Endothelial cell of umbilical vein (primary cell): ENCODE data around the gene ENHO. TPM values are rescaled to one million over a fixed set of nuclear protein-coding genes. Genes with fewer than 3 reads are reported as not detected.

ENCODE experiments used
- BruUV-seq: library from RNA; stranded (reverse); fragments of 400-500 nt; replicated peaks from 2 replicates; lab custom pipeline; 2021; lab: Mats Ljungman, UMichigan
- CTCF ChIA-PET: fragments of 300-600, 350-600 bp; sonication (Branson Sonifier 250); formaldehyde crosslinking; loops from one replicate; lab custom pipeline; 2021; ENCODE audit warnings: antibody characterized with exemption, inconsistent platforms; lab: Charles Lee
- POLR2A ChIA-PET: fragments of 300-600, 350-600 bp; sonication (Branson Sonifier 250); formaldehyde crosslinking; loops from one replicate; lab custom pipeline; 2021; ENCODE audit warnings: antibody characterized with exemption, inconsistent platforms; lab: Charles Lee
- DNase-seq: peaks from one replicate; pipeline ENCODE4 v3.0.0-alpha.2; 2011; ENCODE audit warnings: low read depth, low spot score
- FAIRE-seq: peaks from 2 replicates; lab custom pipeline; 2011; peaks lifted over from hg19 to GRCh38; lab: Jason Lieb, UNC
- H2AFZ ChIP-seq: 2 replicates; pipeline ENCODE4 v1.6.0; 2012; ENCODE audit warnings: low read depth, low read length, control low read depth, inconsistent platforms
- H3K27ac ChIP-seq: 2 replicates; pipeline ENCODE4 v1.5.1; 2011; ENCODE audit warnings: low read depth, mild to moderate bottlenecking, control low read depth, low read length, moderate library complexity; ENCODE audit not compliant: insufficient read depth
- H3K27me3 ChIP-seq, 2 experiments: 2 replicates each; pipeline versions ENCODE4 v1.6.0 to v1.6.1; 2011; ENCODE audit warnings: low read length in 2 of 2, mixed read lengths in 1 of 2; ENCODE audit not compliant: control insufficient read depth in 2 of 2, insufficient read depth in 2 of 2
- H3K36me3 ChIP-seq, 2 experiments: 2 replicates in 1 of 2; 3 replicates in 1 of 2; pipeline ENCODE4 v1.5.1; 2011; ENCODE audit warnings: low read length in 2 of 2, mild to moderate bottlenecking in 1 of 2, moderate library complexity in 1 of 2; ENCODE audit not compliant: control insufficient read depth in 2 of 2, insufficient read depth in 2 of 2; ENCODE audit errors: extremely low read depth in 1 of 2
- H3K4me1 ChIP-seq: 3 replicates; pipeline ENCODE4 v1.5.1; 2011; ENCODE audit warnings: mild to moderate bottlenecking, low read length; ENCODE audit not compliant: control insufficient read depth, insufficient read depth; ENCODE audit errors: extremely low read depth
- H3K4me2 ChIP-seq: 2 replicates; pipeline ENCODE4 v1.6.1; 2011; ENCODE audit warnings: low read length, control low read depth, mixed read lengths; ENCODE audit not compliant: insufficient read depth
- H3K4me3 ChIP-seq, 3 experiments: fragments of 200-600 bp in 1 of 3; sonication (generic), shearing (Covaris generic) in 1 of 3; replicated peaks in 1 of 3; 2 replicates each; pipeline ENCODE4 v1.5.1; 2011 to 2016; ENCODE audit warnings: control low read depth in 3 of 3, low read length in 3 of 3, mild to moderate bottlenecking in 2 of 3, inconsistent platforms in 1 of 3, low read depth in 1 of 3, moderate library complexity in 1 of 3; ENCODE audit not compliant: insufficient read depth in 1 of 3
- H3K79me2 ChIP-seq: 2 replicates; pipeline ENCODE4 v1.6.0; 2012; ENCODE audit warnings: low read length, inconsistent platforms; ENCODE audit not compliant: control insufficient read depth, insufficient read depth
- H3K9ac ChIP-seq: replicated peaks from 2 replicates; pipeline ENCODE3; 2011; ENCODE audit warnings: low read length, control low read depth; ENCODE audit not compliant: insufficient read depth; ENCODE audit errors: extremely low read depth
- H3K9me1 ChIP-seq: replicated peaks from 3 replicates; pipeline ENCODE4 v1.6.0; 2011; ENCODE audit warnings: mild to moderate bottlenecking, low read length; ENCODE audit not compliant: control insufficient read depth, insufficient read depth; ENCODE audit errors: extremely low read depth
- H3K9me3 ChIP-seq: replicated peaks from 2 replicates; pipeline ENCODE4 v1.5.1; 2012; ENCODE audit warnings: low read length, inconsistent platforms; ENCODE audit not compliant: control insufficient read depth, insufficient read depth
- H4K20me1 ChIP-seq: replicated peaks from 2 replicates; pipeline ENCODE3; 2011; ENCODE audit warnings: mild to moderate bottlenecking, low read length; ENCODE audit not compliant: control insufficient read depth, insufficient read depth; ENCODE audit errors: extremely low read depth
- CTCF ChIP-seq, 2 donors: IDR thresholded peaks; 1 replicate in 1 of 2; 2 replicates in 1 of 2; pipeline ENCODE4 v1.5.1; 2011; ENCODE audit warnings: low read length in 2 of 2, mild to moderate bottlenecking in 2 of 2, moderate library complexity in 2 of 2, control low read depth in 1 of 2, inconsistent platforms in 1 of 2, low read depth in 1 of 2; ENCODE audit not compliant: insufficient read depth in 1 of 2; ENCODE audit errors: extremely low read depth in 1 of 2
- EZH2 ChIP-seq: IDR thresholded peaks from 2 replicates; pipeline ENCODE4 v1.6.1; 2012; ENCODE audit warnings: borderline replicate concordance, low read depth, mild to moderate bottlenecking, moderate library complexity, low read length, inconsistent platforms; ENCODE audit not compliant: severe bottlenecking
- FOS ChIP-seq: IDR thresholded peaks from 2 replicates; pipeline ENCODE4 v1.6.1; 2011; ENCODE audit warnings: mild to moderate bottlenecking, low read length, moderate library complexity, borderline replicate concordance; ENCODE audit not compliant: insufficient read depth
- GATA2 ChIP-seq: IDR thresholded peaks from 2 replicates; pipeline ENCODE4 v1.7.0; 2011; ENCODE audit warnings: low read depth, mild to moderate bottlenecking, moderate library complexity, mixed read lengths, low read length; ENCODE audit not compliant: insufficient read length, insufficient read depth
- JUN ChIP-seq: IDR thresholded peaks from 2 replicates; pipeline ENCODE4 v1.6.1; 2011; ENCODE audit warnings: borderline replicate concordance, low read depth; ENCODE audit not compliant: insufficient read length, insufficient read depth
- MYC ChIP-seq: IDR thresholded peaks from one replicate; pipeline ENCODE4 v1.6.1; 2011; ENCODE audit warnings: mild to moderate bottlenecking, low read depth, low read length
- POLR2A ChIP-seq: IDR thresholded peaks from 2 replicates; pipeline ENCODE4 v1.6.1; 2012; ENCODE audit warnings: low read depth, mild to moderate bottlenecking, control low read depth, low read length
- POLR2AphosphoS5 ChIP-seq: IDR thresholded peaks from 2 replicates; pipeline ENCODE4 v1.6.1; 2012; ENCODE audit warnings: low read depth, mild to moderate bottlenecking, control low read depth, low read length, moderate library complexity; ENCODE audit not compliant: insufficient read depth
- dilution Hi-C: fragments of 300-500 bp; cut with MboI; formaldehyde crosslinking; loops from one replicate; pipeline ENCODE4 v1.15.0; 2019; ENCODE audit warnings: low sequenced_read_pairs; ENCODE audit not compliant: extremely low pct_ligation_motif_present
- intact Hi-C: fragments of 100-400 bp; cut with micrococcal nuclease; formaldehyde crosslinking; loops from one replicate; pipeline ENCODE4 v1.10.0; 2022
- polyA plus RNA-seq, 4 experiments: library from polyadenylated mRNA; depleted of rRNA in 3 of 4; stranded (reverse) in 3 of 4; unstranded in 1 of 4; fragments of >200 nt; gene quantifications; 2 replicates each; pipeline versions ENCODE4 v1.2.1 to v1.2.3, GENCODE V29; 2011 to 2012; ENCODE audit warnings: missing spikeins in 1 of 4
- total RNA-seq: library from RNA; stranded (reverse); gene quantifications from 2 replicates; pipeline ENCODE4 v1.2.3, GENCODE V29; 2021
- TF ChIP-seq, protein P1 (sequence below): IDR thresholded peaks from 2 replicates; pipeline ENCODE4 v1.6.1; 2011; ENCODE audit not compliant: insufficient read depth, insufficient read length

ENHO gene
- total and polyA plus RNA-seq, 2 donors (not counting 3 experiments of a cell fraction or from before 2014, with no cell fraction given), result 0.10 TPM; not detected in 1

DNA sequence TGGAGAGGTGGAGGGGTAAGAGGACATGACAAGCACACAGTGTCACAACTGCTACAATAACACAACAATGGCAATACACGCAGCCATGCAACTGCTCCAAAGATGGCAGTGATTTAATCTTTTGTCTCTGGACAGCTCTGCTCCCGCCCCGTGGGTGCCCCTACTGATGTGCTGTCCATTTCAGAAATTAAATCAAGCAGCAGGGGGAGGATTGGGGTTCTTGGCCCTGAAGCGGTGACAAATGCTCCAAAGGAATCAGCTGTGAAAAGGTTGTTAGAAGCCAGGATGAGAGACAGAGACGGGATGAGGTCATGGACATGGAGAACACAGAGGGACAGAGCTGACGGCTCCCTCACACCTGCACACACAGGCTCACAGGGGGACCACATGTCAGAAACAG is 44.2 kb upstream of the ENHO start:
- H4K20me1 ChIP-seq, result no peaks in the 10 kb centered on the region
- H3K36me3 ChIP-seq, result no peaks in the 10 kb centered on the region
- no peak for DNase-seq
- POLR2A ChIA-PET, result no interaction called here
- H3K9ac ChIP-seq, result no peak overlapping the region
- BruUV-seq, result no TSS peak
- intact Hi-C loops (no loop called here), dilution Hi-C loops (no loop called here)
- FAIRE-seq, result no peak
- CTCF ChIA-PET, result interaction anchor here (1.1 to 2.4 kb wide), 3 partner anchors 19 to 25 kb away, joined by 3 to 11 read pairs (median 5); no protein-coding TSS in a partner anchor
- TF ChIP-seq, protein P1, sequence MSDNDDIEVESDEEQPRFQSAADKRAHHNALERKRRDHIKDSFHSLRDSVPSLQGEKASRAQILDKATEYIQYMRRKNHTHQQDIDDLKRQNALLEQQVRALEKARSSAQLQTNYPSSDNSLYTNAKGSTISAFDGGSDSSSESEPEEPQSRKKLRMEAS, result no peak
- no peak overlapping the region for H3K27ac ChIP-seq
- H3K79me2 ChIP-seq, result no peaks in the 10 kb centered on the region
- H3K9me3 ChIP-seq, result no peaks in the 10 kb centered on the region
- peaks cover 2 to 10% of the 10 kb centered on the region in 2 experiments for H3K27me3 ChIP-seq
- no peak overlapping the region for H3K4me2 ChIP-seq
- no peaks in the 10 kb centered on the region for H3K9me1 ChIP-seq
- H3K4me3 ChIP-seq, result no peak overlapping the region
- no peak overlapping the region for H2AFZ ChIP-seq
- no peaks in the 10 kb centered on the region for H3K4me1 ChIP-seq

DNA sequence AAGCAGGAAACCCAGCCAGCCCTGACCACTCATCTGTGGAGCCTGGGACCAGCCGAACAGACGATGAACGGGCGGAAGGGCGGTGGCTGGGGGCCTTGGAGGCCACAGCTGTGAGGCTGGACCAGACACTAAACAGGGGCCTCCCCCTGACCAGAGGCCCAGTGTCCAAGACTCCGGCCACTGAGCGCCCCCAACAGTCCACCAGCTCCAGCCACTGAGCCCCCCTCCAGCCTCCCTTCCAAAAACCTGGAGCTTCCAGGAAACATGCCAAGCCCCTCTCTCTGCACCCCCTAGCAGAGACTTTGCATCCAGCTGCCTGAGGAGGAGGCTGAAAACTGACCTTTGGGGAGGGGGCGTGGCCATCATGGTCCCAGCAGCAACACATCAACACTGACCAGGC is 43.5 kb upstream of the ENHO start:
- H3K4me1 ChIP-seq, result no peaks in the 10 kb centered on the region
- no peak overlapping the region for H3K9ac ChIP-seq
- DNase-seq (no peak), FAIRE-seq (no peak)
- BruUV-seq, result no TSS peak
- H3K9me3 ChIP-seq, result no peaks in the 10 kb centered on the region
- H3K27ac ChIP-seq, result no peak overlapping the region
- intact Hi-C loops, result no loop called here
- H3K4me2 ChIP-seq, result no peak overlapping the region
- no peaks in the 10 kb centered on the region for H3K79me2 ChIP-seq
- no peak overlapping the region for H2AFZ ChIP-seq
- TF ChIP-seq FOS, result no peak
- no peak for TF ChIP-seq CTCF (IDR thresholded peaks at IDR 0.05; ENCODE audit: extremely low read depth in 1 of 2, insufficient read depth in 1 of 2, low read depth in 1 of 2, low read length in 2 of 2)
- TF ChIP-seq EZH2, result no peak
- TF ChIP-seq JUN, result no peak
- TF ChIP-seq GATA2, result no peak
- no peak for TF ChIP-seq POLR2A
- no peak for TF ChIP-seq POLR2AphosphoS5
- no peak for TF ChIP-seq MYC
- TF ChIP-seq, protein P1, result no peak
- no peak overlapping the region for H3K4me3 ChIP-seq
- no peaks in the 10 kb centered on the region for H3K36me3 ChIP-seq
- H4K20me1 ChIP-seq, result no peaks in the 10 kb centered on the region
- peaks cover 2 to 10% of the 10 kb centered on the region in 2 experiments for H3K27me3 ChIP-seq
- H3K9me1 ChIP-seq, result no peaks in the 10 kb centered on the region
- ChIA-PET POLR2A (no interaction called here), CTCF (interaction anchor here (1.1 to 1.6 kb wide), 2 partner anchors 18 to 25 kb away, joined by 3 to 5 read pairs; no protein-coding TSS in a partner anchor)
- dilution Hi-C loops, result no loop called here
